ENCODE measurements around the gene CTTNBP2NL.

The CTTNBP2NL gene, protein sequence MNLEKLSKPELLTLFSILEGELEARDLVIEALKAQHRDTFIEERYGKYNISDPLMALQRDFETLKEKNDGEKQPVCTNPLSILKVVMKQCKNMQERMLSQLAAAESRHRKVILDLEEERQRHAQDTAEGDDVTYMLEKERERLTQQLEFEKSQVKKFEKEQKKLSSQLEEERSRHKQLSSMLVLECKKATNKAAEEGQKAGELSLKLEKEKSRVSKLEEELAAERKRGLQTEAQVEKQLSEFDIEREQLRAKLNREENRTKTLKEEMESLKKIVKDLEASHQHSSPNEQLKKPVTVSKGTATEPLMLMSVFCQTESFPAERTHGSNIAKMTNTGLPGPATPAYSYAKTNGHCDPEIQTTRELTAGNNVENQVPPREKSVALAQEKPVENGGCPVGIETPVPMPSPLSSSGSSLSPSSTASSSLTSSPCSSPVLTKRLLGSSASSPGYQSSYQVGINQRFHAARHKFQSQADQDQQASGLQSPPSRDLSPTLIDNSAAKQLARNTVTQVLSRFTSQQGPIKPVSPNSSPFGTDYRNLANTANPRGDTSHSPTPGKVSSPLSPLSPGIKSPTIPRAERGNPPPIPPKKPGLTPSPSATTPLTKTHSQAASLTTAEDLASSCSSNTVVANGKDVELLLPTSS

DNA sequence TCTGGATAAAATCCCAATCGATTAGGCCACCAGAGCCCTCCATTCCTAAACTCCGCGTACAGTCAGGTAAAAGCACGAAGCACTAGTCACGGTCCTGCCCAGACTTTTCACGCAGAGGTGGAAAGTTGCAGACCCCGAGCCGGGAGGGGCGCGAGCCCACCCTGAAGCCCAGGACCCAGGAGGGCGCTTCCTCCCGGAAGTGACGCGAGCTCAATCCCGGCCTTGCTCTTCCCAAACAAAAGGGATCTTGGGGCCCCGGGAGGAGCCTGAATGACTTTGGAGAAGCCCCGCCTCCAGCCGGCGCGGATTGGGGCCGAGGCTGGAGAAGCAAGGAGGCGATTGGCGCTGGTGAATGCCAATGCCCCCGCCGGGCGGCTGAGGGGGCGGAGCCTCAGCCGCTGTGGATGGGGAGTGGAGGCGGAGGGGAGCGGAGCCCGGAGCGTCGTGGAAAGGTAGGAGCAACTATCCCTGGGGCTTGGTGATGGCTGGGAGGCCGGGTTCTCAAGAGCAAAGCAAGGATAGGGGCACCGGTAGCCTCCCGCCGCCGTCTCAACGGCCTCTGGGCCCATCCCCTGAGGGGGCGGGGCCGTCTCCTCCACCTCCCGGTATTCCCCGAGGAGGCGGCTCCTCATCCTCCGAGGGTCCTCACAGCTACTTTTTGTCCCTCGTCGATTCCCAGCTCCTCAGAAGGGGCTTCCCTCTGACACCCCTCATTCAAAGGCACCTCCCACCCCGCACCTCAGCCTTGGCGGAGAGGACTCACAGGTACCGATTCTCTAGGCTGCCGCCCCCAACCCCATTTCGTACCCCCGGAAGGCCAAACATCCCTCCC, at the start of gene CTTNBP2NL:
Gene CTTNBP2NL (plus strand): TSS at position 394 of the 832 bp plus-strand sequence. CDS start 19,952 bp downstream, outside the sequence.
- DNase-seq (ENCODE audit: low read depth) = peak; percentile 92

DNA sequence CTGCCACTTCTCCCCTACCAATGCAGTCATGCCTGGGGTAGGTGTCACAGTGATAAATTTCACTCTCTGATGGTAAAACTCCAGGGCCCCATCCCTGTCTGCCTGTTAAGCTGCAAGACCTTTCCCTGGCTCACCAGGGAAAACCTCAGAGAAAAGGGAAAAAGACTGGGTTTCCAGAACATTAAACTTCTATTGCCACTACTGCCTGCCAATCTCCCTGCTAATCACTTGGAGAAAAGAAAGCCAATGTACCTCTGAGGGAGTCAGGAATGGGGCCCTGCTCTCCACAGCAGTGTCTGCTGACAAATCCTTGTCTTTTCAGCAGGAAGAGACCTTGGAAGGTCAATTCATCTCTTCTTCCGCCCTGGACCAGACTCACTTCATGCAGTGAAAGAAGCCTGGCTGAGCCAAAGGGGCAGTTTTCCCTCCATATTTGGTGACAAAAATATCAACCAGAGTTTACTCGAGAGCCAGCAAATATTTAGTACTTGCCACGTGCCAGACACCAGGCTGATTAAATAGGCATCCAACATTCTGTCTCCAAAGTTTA, 49.1 kb upstream of the CTTNBP2NL start:
- DNase-seq (ENCODE audit: low read depth) = no peak

- DNase-seq (ENCODE audit: low read depth) = no peak
These were observed 39.2 kb upstream of the CTTNBP2NL start for GRCh38 chr1:112356765-112357164.

DNA sequence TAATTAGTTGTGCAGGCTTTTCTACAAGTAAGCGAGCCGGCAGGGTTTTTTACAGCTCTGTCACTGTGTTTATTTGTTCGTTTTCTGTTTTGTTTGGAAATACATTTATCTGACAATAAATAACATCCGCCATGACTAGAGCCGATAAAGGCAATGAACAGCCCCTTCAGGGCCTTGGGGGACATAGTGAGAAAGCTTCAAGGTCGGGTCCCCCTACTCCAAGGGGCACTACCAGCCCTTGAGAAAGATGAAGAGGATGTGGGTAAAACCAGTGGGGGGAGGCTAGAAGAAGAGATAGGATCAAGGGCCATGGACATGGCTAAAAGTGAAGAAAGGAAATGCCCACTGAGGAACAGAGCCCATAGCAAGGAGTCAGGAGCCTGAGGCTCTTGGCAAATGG, 38.5 kb upstream of the CTTNBP2NL start:
- no peak for DNase-seq (ENCODE audit: low read depth)

- DNase-seq (ENCODE audit: low read depth) = no peak
These were observed 37.8 kb upstream of the CTTNBP2NL start for GRCh38 chr1:112358061-112358770.

DNA sequence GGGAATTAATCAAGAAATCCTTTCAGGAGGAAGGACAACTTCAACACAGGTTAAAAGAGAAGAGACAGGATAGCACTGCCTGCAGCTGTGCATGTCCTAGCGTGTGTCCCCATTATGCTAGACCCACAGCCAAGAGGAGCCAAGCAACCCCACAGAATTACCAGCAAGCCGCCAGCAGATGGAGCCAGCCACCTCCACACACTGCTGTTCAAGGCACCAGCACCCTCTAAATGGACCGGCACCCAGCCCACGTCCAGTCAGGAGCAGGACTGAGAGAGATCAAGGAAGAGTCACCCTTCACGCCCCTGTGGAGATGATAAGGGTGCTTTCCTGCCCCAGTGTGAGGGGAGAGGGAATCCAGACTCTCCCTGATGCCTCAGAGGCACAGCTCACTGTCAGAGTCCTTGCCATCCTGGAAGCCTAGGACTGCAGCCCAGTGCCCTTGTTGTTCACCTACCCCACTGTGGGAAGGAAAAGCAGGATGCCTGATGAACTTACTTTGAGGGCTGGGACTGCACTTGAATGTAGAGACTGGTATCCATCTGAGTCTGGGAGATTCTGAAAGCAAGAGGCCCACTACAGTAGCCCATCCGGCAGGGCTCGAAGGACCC, 37.1 kb upstream of the CTTNBP2NL start:
- DNase-seq (ENCODE audit: low read depth) = no peak

- peak; percentile 65 for DNase-seq (ENCODE audit: low read depth)
These were observed 35.9 kb upstream of the CTTNBP2NL start for GRCh38 chr1:112359961-112360767.

DNA sequence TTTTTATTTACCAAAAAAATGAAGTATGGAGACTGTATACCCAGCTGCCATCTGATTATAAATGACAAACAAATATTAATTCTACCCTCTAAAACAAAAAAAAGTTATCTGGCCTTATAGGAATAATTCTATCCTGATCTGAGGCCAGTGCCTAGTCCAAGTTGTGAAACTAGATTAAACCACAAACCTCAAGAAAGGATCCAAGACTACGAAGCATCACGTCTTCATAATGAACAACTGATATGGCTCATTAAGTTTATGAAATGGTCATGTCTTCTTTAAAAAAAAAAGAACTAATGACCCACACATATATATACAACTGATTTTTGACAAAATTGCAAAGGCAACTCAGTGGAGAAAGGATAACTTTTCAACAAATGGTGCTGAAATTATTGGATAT, 32.4 kb upstream of the CTTNBP2NL start:
- DNase-seq (ENCODE audit: low read depth) = no peak

GRCh38 chr1:112368198-112368597, 27.8 kb upstream of the CTTNBP2NL start:
- DNase-seq (ENCODE audit: low read depth) = no peak

GRCh38 chr1:112369392-112370285, 26.4 kb upstream of the CTTNBP2NL start:
- peak; percentile 56 for DNase-seq (ENCODE audit: low read depth)

GRCh38 chr1:112370996-112371395, 25.0 kb upstream of the CTTNBP2NL start:
- DNase-seq (ENCODE audit: low read depth) = no peak

DNA sequence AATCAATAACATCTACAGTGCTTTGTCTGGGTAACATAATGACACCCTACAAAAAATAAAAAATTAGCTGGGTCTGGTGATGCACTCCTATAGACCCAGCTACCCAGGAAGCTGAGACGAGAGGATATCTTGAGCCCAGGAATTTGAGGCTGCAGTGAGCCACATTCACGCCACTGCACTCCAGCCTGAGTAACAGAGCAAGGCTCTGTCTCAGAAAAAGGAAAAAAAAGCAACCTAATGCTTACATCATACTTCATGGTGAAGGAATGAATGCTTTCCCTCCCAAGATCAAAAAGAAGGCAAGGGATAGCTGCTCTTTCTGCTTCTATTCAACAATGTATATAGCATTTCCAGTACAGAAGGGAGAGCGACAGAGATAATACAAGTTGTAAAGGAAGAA, 24.2 kb upstream of the CTTNBP2NL start:
- no peak for DNase-seq (ENCODE audit: low read depth)

DNA sequence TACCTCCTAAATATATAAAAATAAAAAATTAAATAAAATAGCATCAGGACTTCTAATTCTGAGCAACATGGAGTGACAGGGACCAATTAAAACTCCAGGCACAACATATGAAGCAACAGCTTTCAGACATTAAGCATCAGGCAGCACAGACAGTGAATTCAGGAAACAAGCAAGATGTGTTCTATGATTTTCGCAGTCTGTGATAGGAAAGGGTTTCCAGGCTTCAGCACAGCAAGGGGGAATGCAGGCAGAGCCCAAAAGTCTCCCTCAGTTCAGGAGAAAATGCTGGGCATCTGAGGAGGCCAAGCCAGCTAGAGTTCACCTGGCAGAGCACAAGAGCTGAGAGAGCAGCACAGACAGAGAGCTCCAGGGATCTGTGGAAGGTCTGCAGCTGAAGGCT, 22.2 kb upstream of the CTTNBP2NL start:
- DNase-seq (ENCODE audit: low read depth) = no peak

GRCh38 chr1:112375701-112376100, 20.3 kb upstream of the CTTNBP2NL start:
- no peak for DNase-seq (ENCODE audit: low read depth)

GRCh38 chr1:112380356-112380755, 15.7 kb upstream of the CTTNBP2NL start:
- DNase-seq (ENCODE audit: low read depth) = no peak

GRCh38 chr1:112381324-112382076, 14.5 kb upstream of the CTTNBP2NL start:
- DNase-seq (ENCODE audit: low read depth) = no peak

DNA sequence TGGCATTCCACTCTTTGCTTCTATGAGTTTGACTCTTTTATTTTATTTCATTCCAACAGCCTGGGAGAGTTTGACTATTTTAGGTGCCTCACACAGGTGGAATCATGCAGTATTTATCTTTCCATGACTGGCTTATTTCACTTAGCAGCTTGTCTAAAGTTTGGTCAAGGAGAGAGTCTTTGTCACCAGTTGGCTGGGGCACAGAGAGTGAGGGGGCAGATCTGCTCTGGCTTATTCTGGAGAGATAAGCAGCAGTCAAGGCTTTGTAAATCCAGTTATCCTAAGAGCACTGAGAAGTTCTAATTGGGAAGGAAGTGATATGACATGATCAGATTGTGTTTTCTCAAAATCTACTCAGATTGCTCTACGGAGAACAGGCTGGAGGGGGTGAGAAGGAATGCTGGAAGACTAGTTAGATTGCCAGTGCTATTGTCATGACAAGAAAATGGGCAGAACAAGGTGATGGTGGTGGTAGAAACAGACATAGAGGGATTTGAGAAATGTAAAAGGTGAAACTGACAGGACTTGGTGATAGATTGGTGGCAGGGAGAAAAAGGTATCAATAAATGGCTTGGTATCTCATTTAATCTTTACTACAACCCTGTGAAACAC, 12.1 kb upstream of the CTTNBP2NL start:
- DNase-seq (ENCODE audit: low read depth) = no peak

Measured in GM04504 (cell line).